H9 (cell line): ENCODE data around the gene NCK1. TPM values are rescaled to one million over a fixed set of nuclear protein-coding genes. Genes with fewer than 3 reads are reported as not detected.

Source experiments
- DNase-seq: peaks from one replicate; pipeline ENCODE4 v3.0.0-alpha.2; 2017
- H2AFZ ChIP-seq: one replicate; pipeline ENCODE4 v1.6.1; 2013; ENCODE audit warnings: mild to moderate bottlenecking, low read length, control low read depth, moderate library complexity
- H2AK5ac ChIP-seq: 2 replicates; pipeline ENCODE4 v1.6.1; 2013; ENCODE audit warnings: low read length, control low read depth, mixed read lengths; ENCODE audit not compliant: insufficient read length
- H2BK120ac ChIP-seq: one replicate; pipeline ENCODE4 v1.6.1; 2013; ENCODE audit warnings: low read depth, mild to moderate bottlenecking, low read length, control low read depth, inconsistent platforms; ENCODE audit not compliant: poor library complexity, severe bottlenecking
- H2BK12ac ChIP-seq: 2 replicates; pipeline ENCODE4 v1.6.1; 2013; ENCODE audit warnings: low read length, control low read depth, mixed read lengths, low read depth; ENCODE audit not compliant: insufficient read length
- H2BK15ac ChIP-seq: 2 replicates; pipeline ENCODE4 v1.6.1; 2013; ENCODE audit warnings: low read depth, low read length, control low read depth
- H2BK20ac ChIP-seq: one replicate; pipeline ENCODE4 v1.6.1; 2013; ENCODE audit warnings: low read depth, mild to moderate bottlenecking, low read length, control low read depth, inconsistent platforms; ENCODE audit not compliant: poor library complexity, severe bottlenecking
- H2BK5ac ChIP-seq: 2 replicates; pipeline ENCODE4 v1.6.1; 2013; ENCODE audit warnings: low read length, control low read depth, mixed read lengths; ENCODE audit not compliant: insufficient read length
- H3K14ac ChIP-seq: 2 replicates; pipeline ENCODE4 v1.6.1; 2013; ENCODE audit warnings: low read length, control low read depth; ENCODE audit not compliant: insufficient read depth
- H3K18ac ChIP-seq: 2 replicates; pipeline ENCODE4 v1.6.1; 2013; ENCODE audit warnings: low read depth, mild to moderate bottlenecking, mixed read lengths, low read length, control low read depth; ENCODE audit not compliant: insufficient read length
- H3K23ac ChIP-seq: 2 replicates; pipeline ENCODE4 v1.6.1; 2013; ENCODE audit warnings: low read length, control low read depth, mixed read lengths, low read depth; ENCODE audit not compliant: insufficient read length
- H3K23me2 ChIP-seq: 2 replicates; pipeline ENCODE4 v1.6.1; 2013; ENCODE audit warnings: low read depth, mild to moderate bottlenecking, mixed read lengths, low read length, control low read depth; ENCODE audit not compliant: insufficient read length, poor library complexity, severe bottlenecking
- H3K27ac ChIP-seq: 2 replicates; pipeline ENCODE4 v1.5.1; 2013; ENCODE audit warnings: low read length, control low read depth, mixed read lengths, low read depth; ENCODE audit not compliant: insufficient read length
- H3K27me3 ChIP-seq: 2 replicates; pipeline ENCODE4 v1.6.1; 2013; ENCODE audit warnings: low read length, control low read depth, inconsistent platforms; ENCODE audit not compliant: insufficient read depth
- H3K4ac ChIP-seq: 2 replicates; pipeline ENCODE4 v1.6.1; 2013; ENCODE audit warnings: low read depth, mild to moderate bottlenecking, control low read depth, inconsistent platforms, low read length, moderate library complexity
- H3K4me1 ChIP-seq: 2 replicates; pipeline ENCODE4 v1.6.1; 2013; ENCODE audit warnings: low read length, control low read depth, inconsistent platforms; ENCODE audit not compliant: insufficient read depth
- H3K4me2 ChIP-seq: 2 replicates; pipeline ENCODE4 v1.6.1; 2013; ENCODE audit warnings: low read length, control low read depth, mixed read lengths; ENCODE audit not compliant: insufficient read length, insufficient read depth
- H3K56ac ChIP-seq: 2 replicates; pipeline ENCODE4 v1.6.1; 2013; ENCODE audit warnings: low read depth, mild to moderate bottlenecking, mixed read lengths, low read length, control low read depth; ENCODE audit not compliant: insufficient read length
- H3K79me1 ChIP-seq: 2 replicates; pipeline ENCODE4 v1.6.1; 2013; ENCODE audit warnings: low read depth, mild to moderate bottlenecking, moderate library complexity, low read length, control low read depth, inconsistent platforms; ENCODE audit not compliant: insufficient read depth, poor library complexity, severe bottlenecking
- H3K79me2 ChIP-seq: 2 replicates; pipeline ENCODE4 v1.6.1; 2013; ENCODE audit warnings: low read length, control low read depth, inconsistent platforms; ENCODE audit not compliant: insufficient read depth
- H3K9ac ChIP-seq: 2 replicates; pipeline ENCODE4 v1.6.1; 2013; ENCODE audit warnings: low read length, control low read depth, mixed read lengths; ENCODE audit not compliant: insufficient read length; ENCODE audit errors: extremely low read depth
- H3K9me3 ChIP-seq: one replicate; pipeline ENCODE4 v1.6.1; 2013; ENCODE audit warnings: low read depth, low read length, inconsistent platforms; ENCODE audit not compliant: control insufficient read depth
- H3T11ph ChIP-seq: one replicate; pipeline ENCODE4 v1.6.1; 2013; ENCODE audit warnings: mild to moderate bottlenecking, low read length, control low read depth, inconsistent platforms
- H4K20me1 ChIP-seq: one replicate; pipeline ENCODE4 v1.6.1; 2013; ENCODE audit not compliant: control insufficient read depth, insufficient read length, insufficient read depth
- H4K5ac ChIP-seq: 2 replicates; pipeline ENCODE4 v1.6.1; 2013; ENCODE audit warnings: low read depth, mild to moderate bottlenecking, mixed read lengths, low read length, control low read depth; ENCODE audit not compliant: insufficient read length
- H4K8ac ChIP-seq: replicated peaks from 2 replicates; pipeline ENCODE4 v1.6.1; 2013; ENCODE audit warnings: low read length, control low read depth, mixed read lengths, low read depth; ENCODE audit not compliant: insufficient read length
- H4K91ac ChIP-seq: 2 replicates; pipeline ENCODE4 v1.6.1; 2013; ENCODE audit warnings: low read depth, mild to moderate bottlenecking, moderate library complexity, mixed read lengths, low read length, control low read depth; ENCODE audit not compliant: insufficient read length
- H3K27ac Mint-ChIP-seq, 3 experiments: 2 replicates in 2 of 3; 3 replicates in 1 of 3; pipeline ENCODE4 v1.8.0; 2020 to 2021; ENCODE audit warnings: mixed read lengths in 3 of 3, mild to moderate bottlenecking in 1 of 3, moderate library complexity in 1 of 3
- H3K27me3 Mint-ChIP-seq: 2 replicates; pipeline ENCODE4 v1.8.0; 2021; ENCODE audit warnings: low read depth, mild to moderate bottlenecking, moderate library complexity, mixed read lengths
- H3K36me3 Mint-ChIP-seq, 3 experiments: 2 replicates in 2 of 3; 3 replicates in 1 of 3; pipeline ENCODE4 v1.8.0; 2020 to 2021; ENCODE audit warnings: low read depth in 3 of 3, mixed read lengths in 3 of 3; ENCODE audit not compliant: insufficient read depth in 1 of 3
- H3K4me1 Mint-ChIP-seq, 2 experiments: 2 replicates each; pipeline ENCODE4 v1.8.0; 2020; ENCODE audit warnings: mixed read lengths in 2 of 2
- H3K4me3 Mint-ChIP-seq, 2 experiments: 2 replicates in 1 of 2; 3 replicates in 1 of 2; pipeline ENCODE4 v1.8.0; 2020 to 2021; ENCODE audit warnings: mild to moderate bottlenecking in 2 of 2, mixed read lengths in 2 of 2, moderate library complexity in 1 of 2
- H3K9me3 Mint-ChIP-seq, 2 experiments: 2 replicates in 1 of 2; 3 replicates in 1 of 2; pipeline ENCODE4 v1.8.0; 2020; ENCODE audit warnings: mild to moderate bottlenecking in 2 of 2, mixed read lengths in 2 of 2, moderate library complexity in 1 of 2
- WGBS: extraction: QIAGEN DNeasy Blood & Tissue Kit; methylation state at CpG from one replicate; pipeline ENCODE4 v1.1.7; 2013; ENCODE audit warnings: missing lambda C conversion rate, low lambda C conversion rate, mixed read lengths; ENCODE audit not compliant: insufficient read length; ENCODE audit errors: extremely low coverage; 5-methylcytosine and 5-hydroxymethylcytosine counted together
- total RNA-seq: library from RNA; stranded (reverse); gene quantifications from 2 replicates; pipeline ENCODE4 v1.2.1, GENCODE V29; 2021
- TF ChIP-seq, protein P1 (sequence below): fragments of 200-600 bp; sonication (generic); conservative IDR thresholded peaks from 3 replicates; pipeline ENCODE4 v1.8.0; 2021; ENCODE audit warnings: antibody characterized with exemption, mild to moderate bottlenecking

The NCK1 gene
- total RNA-seq, 1 experiment from 2014 or later: 26.4 TPM

DNA sequence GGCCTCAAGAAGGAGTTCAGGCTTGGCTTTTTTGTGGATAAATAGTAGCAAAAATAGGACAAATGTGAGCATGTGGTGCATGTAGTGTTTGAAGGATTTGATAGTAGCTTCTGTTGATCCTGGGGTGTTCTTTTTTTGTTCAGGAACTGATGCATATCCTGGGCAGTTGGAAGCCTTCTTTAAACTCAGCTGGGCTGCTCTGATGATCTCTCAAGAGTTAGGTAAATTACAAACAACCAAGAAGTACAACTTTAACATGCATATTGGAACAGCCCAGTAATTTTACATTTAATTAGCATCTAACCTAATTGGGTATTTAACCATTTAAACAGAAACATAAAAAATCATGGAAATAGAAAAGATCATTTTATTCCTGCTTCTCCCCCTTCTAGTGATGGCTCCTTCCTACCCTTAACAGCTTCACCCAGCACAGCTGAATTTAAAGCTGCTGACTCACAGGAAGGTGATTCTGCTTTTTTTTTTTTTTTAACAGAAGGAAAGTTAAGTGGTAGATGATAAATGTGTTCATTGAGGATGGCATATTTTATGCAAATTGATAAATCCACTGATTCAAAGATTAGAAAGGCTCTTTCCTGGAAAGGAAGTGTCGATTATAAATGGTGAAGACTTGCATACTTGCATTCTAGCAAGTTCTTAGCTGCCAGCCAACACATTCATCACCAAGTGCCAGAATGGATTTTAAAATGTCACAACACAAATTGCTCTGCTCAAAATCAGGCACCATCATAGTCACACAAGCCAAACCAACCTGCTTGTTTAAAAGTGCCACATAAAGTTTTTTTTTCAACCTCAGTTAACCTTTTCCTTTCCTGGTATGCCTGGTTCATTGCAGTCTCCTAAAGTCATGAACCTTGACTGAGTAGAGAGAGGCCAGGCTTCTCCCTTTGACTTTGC is 23.1 kb upstream of the NCK1 start:
- H4K8ac ChIP-seq: no peak overlapping the region
- H3T11ph ChIP-seq: no peak overlapping the region
- Mint-ChIP-seq H3K9me3 (no peaks in the 10 kb centered on the region), H3K4me3 (no peak overlapping the region; a peak in 1 of 5 replicates), H3K4me1 (peaks cover 17 to 23% of the 10 kb centered on the region in 2 experiments), H3K27ac (peak overlapping the region in 1 of 3 experiments; percentile 16; a peak in 2 of 7 replicates), H3K27me3 (no peaks in the 10 kb centered on the region), H3K36me3 (peaks cover 11 to 24% (median 12%) of the 10 kb centered on the region in 3 experiments; a peak in 6 of 7 replicates)
- TF ChIP-seq, protein P1, sequence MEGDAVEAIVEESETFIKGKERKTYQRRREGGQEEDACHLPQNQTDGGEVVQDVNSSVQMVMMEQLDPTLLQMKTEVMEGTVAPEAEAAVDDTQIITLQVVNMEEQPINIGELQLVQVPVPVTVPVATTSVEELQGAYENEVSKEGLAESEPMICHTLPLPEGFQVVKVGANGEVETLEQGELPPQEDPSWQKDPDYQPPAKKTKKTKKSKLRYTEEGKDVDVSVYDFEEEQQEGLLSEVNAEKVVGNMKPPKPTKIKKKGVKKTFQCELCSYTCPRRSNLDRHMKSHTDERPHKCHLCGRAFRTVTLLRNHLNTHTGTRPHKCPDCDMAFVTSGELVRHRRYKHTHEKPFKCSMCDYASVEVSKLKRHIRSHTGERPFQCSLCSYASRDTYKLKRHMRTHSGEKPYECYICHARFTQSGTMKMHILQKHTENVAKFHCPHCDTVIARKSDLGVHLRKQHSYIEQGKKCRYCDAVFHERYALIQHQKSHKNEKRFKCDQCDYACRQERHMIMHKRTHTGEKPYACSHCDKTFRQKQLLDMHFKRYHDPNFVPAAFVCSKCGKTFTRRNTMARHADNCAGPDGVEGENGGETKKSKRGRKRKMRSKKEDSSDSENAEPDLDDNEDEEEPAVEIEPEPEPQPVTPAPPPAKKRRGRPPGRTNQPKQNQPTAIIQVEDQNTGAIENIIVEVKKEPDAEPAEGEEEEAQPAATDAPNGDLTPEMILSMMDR: no peak
- H3K9me3 ChIP-seq: no peaks in the 10 kb centered on the region
- no peak overlapping the region for H3K23ac ChIP-seq
- no peak overlapping the region for H3K9ac ChIP-seq
- no peak overlapping the region for H2AFZ ChIP-seq
- H3K14ac ChIP-seq: no peak overlapping the region
- no peak overlapping the region for H4K91ac ChIP-seq
- H3K79me1 ChIP-seq: peaks cover 3% of the 10 kb centered on the region
- H3K4ac ChIP-seq: no peak overlapping the region
- no peak overlapping the region for H2BK5ac ChIP-seq
- H2AK5ac ChIP-seq: no peak overlapping the region
- no peak overlapping the region for H3K4me2 ChIP-seq
- H4K20me1 ChIP-seq: no peaks in the 10 kb centered on the region
- H3K23me2 ChIP-seq: no peaks in the 10 kb centered on the region
- H2BK120ac ChIP-seq: no peak overlapping the region
- H3K18ac ChIP-seq: no peak overlapping the region
- H2BK15ac ChIP-seq: no peak overlapping the region
- no peaks in the 10 kb centered on the region for H3K27me3 ChIP-seq
- DNase-seq: no peak
- peaks cover 4% of the 10 kb centered on the region; the same call in 1 of the 2 replicates for H3K4me1 ChIP-seq
- no peak overlapping the region for H2BK20ac ChIP-seq
- H2BK12ac ChIP-seq: no peak overlapping the region
- no CpG with 5 or more reads among the region's 1 CpG for WGBS
- H3K79me2 ChIP-seq: no peaks in the 10 kb centered on the region
- no peak overlapping the region for H4K5ac ChIP-seq
- H3K56ac ChIP-seq: no peak overlapping the region
- H3K27ac ChIP-seq: no peak overlapping the region
